ENCODE measurements around the gene REPS1.
"Not testable (repeated sequence)": the region's sequence is repeated elsewhere in the genome, so short reads cannot be mapped to it uniquely, and the experiment has no call there.

DNA sequence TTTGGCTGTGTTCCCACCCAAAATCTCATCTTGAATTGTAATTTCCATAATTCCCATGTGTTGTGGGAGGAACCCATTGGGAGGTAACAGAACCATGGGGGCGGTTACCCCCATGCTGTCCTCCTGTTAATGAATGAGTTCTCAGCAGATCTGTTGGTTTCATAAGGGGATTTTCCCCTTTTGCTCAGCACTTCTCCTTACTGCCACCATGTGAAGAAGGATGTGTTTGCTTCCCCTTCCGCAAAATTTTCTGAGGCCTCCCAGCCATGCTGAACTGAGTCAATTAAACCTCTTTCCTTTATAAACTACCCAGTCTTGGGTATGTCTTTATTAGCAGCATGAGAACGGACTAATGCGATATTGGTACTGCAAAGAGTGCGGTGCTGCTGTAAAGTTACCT, 4.9 kb upstream of the REPS1 start:
- TF ChIP-seq POLR2A, POLR2AphosphoS5, POU2F2, SPI1 (IDR thresholded peaks at IDR 0.05; ENCODE audit: low read depth, low read length): not testable (repeated sequence)

Measured in GM12891 (cell line).